HCT116 (cell line): ENCODE data around the gene DIDO1.

Source experiments
- RAD21 ChIP-seq: IDR thresholded peaks from 2 replicates; pipeline ENCODE4 v1.6.1; 2012; ENCODE audit warnings: low read depth, mild to moderate bottlenecking
- YY1 ChIP-seq: IDR thresholded peaks from 2 replicates; pipeline ENCODE4 v1.6.1; 2011; ENCODE audit warnings: low read length, low read depth, moderate library complexity, mild to moderate bottlenecking; ENCODE audit not compliant: insufficient replicate concordance; ENCODE audit errors: extremely low read depth
- TF ChIP-seq, protein P1 (sequence below), 3 experiments: fragments of 200-600 bp in 1 of 3; sonication (generic) in 1 of 3; IDR thresholded peaks in 2 of 3; conservative IDR thresholded peaks in 1 of 3; 2 replicates each; pipeline ENCODE4 v1.5.1; 2012 to 2017; ENCODE audit warnings: low read depth in 2 of 3, low read length in 2 of 3, antibody characterized with exemption in 1 of 3, borderline replicate concordance in 1 of 3, control low read depth in 1 of 3, mild to moderate bottlenecking in 1 of 3, mixed read lengths in 1 of 3, mixed run types in 1 of 3, moderate library complexity in 1 of 3; ENCODE audit not compliant: insufficient read depth in 1 of 3

DNA sequence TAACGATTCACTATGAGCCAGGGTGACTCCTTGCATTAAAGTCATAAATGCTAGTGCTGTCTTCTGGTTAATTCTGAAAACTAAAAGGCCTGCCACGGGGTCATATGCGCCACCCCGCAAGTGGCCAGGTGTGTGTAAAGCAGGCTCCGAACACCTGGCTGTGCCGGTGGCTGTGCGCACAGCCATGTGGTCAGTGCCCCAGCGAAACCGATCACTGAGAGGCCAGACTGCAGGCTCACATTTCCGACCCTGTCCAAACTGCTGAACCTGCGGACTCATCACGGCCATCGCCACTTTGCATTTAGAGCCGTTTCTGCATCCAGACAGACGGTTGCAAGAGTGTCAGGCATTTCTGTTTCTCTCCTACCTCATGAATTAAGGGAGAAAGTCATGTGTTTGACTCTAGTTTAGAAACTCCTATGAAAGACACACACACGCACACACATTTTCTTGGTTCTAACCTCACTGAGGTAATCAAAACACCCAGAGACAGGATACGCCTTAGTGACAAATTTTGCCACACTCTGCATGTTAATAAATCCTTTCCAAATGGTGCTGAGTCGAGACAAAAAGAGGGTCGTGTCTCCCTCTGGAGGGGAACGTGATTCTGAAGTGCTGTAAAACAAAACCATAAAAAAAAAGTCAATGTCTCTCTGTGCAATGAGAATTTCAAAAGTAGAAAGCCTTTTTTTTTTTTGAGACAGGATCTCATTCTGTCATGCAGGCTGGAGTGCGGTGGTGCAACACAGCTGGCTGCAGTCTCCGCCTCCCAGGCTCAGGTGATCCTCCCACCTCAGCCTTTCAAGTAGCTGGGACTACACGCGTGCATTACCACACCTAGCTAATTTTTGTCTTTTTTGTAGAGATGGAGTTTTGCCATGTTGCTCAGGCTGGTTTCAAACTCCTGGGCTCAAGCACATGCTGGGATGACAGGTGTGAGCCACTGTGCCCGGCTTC, 33.7 kb downstream of the DIDO1 start:
- TF ChIP-seq YY1: no peak
- no peak for TF ChIP-seq RAD21
- TF ChIP-seq, protein P1, sequence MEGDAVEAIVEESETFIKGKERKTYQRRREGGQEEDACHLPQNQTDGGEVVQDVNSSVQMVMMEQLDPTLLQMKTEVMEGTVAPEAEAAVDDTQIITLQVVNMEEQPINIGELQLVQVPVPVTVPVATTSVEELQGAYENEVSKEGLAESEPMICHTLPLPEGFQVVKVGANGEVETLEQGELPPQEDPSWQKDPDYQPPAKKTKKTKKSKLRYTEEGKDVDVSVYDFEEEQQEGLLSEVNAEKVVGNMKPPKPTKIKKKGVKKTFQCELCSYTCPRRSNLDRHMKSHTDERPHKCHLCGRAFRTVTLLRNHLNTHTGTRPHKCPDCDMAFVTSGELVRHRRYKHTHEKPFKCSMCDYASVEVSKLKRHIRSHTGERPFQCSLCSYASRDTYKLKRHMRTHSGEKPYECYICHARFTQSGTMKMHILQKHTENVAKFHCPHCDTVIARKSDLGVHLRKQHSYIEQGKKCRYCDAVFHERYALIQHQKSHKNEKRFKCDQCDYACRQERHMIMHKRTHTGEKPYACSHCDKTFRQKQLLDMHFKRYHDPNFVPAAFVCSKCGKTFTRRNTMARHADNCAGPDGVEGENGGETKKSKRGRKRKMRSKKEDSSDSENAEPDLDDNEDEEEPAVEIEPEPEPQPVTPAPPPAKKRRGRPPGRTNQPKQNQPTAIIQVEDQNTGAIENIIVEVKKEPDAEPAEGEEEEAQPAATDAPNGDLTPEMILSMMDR (IDR thresholded peaks at IDR 0.05 in 2 of 3, conservative IDR thresholded peaks at IDR 0.05 in 1 of 3; ENCODE audit: borderline replicate concordance in 1 of 3, insufficient read depth in 1 of 3, low read depth in 2 of 3, low read length in 2 of 3): no peak
